Measurements from ENCODE around the gene CD79A.
"Not testable (repeated sequence)": the region's sequence is repeated elsewhere in the genome, so short reads cannot be mapped to it uniquely, and the experiment has no call there.

Gene CD79A

GRCh38 chr19:41871573-41872383 is 5.3 kb upstream of the CD79A start:
- no peaks in the 10 kb centered on the region for H3K27me3 Mint-ChIP-seq
- peak overlapping the region; percentile 58 for H3K4me3 Mint-ChIP-seq
- peak; percentile 71 for ATAC-seq
- H3K9me3 Mint-ChIP-seq = no peaks in the 10 kb centered on the region
- DNase-seq = peak; percentile 78
- H3K36me3 Mint-ChIP-seq (ENCODE audit: low read depth) = peaks cover 42% of the 10 kb centered on the region
- H3K27ac Mint-ChIP-seq = peak overlapping the region; percentile 87
- H3K4me1 Mint-ChIP-seq = peaks cover 97% of the 10 kb centered on the region

- ATAC-seq (no peak), DNase-seq (no peak)
- Mint-ChIP-seq H3K4me1 (peaks cover 98% of the 10 kb centered on the region), H3K27me3 (no peaks in the 10 kb centered on the region), H3K36me3 (ENCODE audit: low read depth) (peaks cover 42% of the 10 kb centered on the region), H3K9me3 (no peaks in the 10 kb centered on the region), H3K4me3 (peak overlapping the region; percentile 7), H3K27ac (peak overlapping the region; percentile 87)
Measured at GRCh38 chr19:41872384-41872774, 4.7 kb upstream of the CD79A start.

GRCh38 chr19:41872775-41873647 is 4.1 kb upstream of the CD79A start:
- H3K4me3 Mint-ChIP-seq = peak overlapping the region; percentile 7
- no peaks in the 10 kb centered on the region for H3K9me3 Mint-ChIP-seq
- DNase-seq (peak; percentile 79), ATAC-seq (no peak)
- H3K4me1 Mint-ChIP-seq = peaks cover 98% of the 10 kb centered on the region
- peak overlapping the region; percentile 87 for H3K27ac Mint-ChIP-seq
- H3K27me3 Mint-ChIP-seq = no peaks in the 10 kb centered on the region
- H3K36me3 Mint-ChIP-seq (ENCODE audit: low read depth) = peaks cover 37% of the 10 kb centered on the region

- Mint-ChIP-seq H3K27ac (peak overlapping the region; percentile 88), H3K36me3 (ENCODE audit: low read depth) (peaks cover 13% of the 10 kb centered on the region), H3K4me3 (peak overlapping the region; percentile 53), H3K4me1 (peaks cover 93% of the 10 kb centered on the region)
- H3K9me3 Mint-ChIP-seq, DNase-seq, H3K27me3 Mint-ChIP-seq, ATAC-seq: not testable (repeated sequence)
Measured at GRCh38 chr19:41875973-41876372, 1.1 kb upstream of the CD79A start.

DNA sequence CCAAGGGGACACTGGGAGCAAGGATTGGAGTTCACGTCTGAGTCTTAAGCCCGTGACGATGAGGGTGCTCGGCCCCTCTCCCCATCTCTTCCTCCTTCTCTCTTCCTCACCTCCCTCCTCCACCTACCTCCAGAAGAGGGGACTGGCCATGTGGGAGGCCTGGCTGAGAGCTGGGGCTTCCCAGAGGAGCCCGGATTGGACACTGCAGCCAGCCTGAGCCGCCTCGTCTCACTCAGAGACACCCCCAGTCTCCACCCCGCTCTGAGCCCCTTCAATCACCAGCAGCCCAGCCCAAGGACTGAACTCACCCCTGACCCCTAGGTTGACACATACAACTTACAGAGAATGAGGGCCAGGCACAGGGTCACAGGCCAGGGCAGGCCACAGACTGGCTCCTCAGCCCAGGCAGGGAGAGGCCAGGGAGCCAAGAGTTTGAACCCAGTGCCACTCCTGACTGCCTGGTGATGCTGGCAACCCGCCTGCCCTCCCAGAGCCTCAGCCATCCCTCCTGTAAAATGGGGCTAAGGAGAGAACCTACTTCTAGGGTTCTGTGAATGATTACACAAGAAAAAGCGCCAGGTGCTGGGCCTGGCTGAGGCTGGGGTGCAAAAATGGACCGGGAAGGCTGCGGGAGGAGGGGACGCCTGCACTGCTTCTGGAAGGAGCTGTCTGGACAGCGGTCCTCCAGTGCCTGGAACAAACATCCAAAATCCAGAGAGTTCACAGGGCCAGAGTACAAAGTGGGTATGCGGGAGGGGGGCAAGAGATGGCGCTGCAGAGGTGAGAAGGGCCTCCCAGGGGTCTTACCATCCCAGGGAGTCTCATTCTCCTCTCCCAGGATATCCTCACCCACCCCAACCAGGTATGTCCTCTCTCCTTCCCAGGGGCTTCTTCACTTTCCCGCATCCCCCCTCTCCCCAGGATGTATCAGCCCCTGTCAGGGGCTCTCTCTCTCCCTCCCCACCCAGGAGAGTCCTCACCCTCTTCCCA is 1.1 kb downstream of the CD79A start:
- Mint-ChIP-seq H3K36me3 (ENCODE audit: low read depth) (peaks cover 7% of the 10 kb centered on the region), H3K27me3 (no peaks in the 10 kb centered on the region), H3K4me3 (peak overlapping the region; percentile 76), H3K9me3 (no peaks in the 10 kb centered on the region), H3K4me1 (peaks cover 83% of the 10 kb centered on the region), H3K27ac (peak overlapping the region; percentile 76)
- ATAC-seq (peak; percentile 41), DNase-seq (no peak)

GRCh38 chr19:41879080-41879479 is 2.0 kb downstream of the CD79A start:
- Mint-ChIP-seq H3K9me3 (no peaks in the 10 kb centered on the region), H3K36me3 (ENCODE audit: low read depth) (peaks cover 7% of the 10 kb centered on the region), H3K27ac (no peak overlapping the region), H3K4me1 (peaks cover 75% of the 10 kb centered on the region), H3K27me3 (no peaks in the 10 kb centered on the region), H3K4me3 (peak overlapping the region; percentile 76)
- ATAC-seq (no peak), DNase-seq (no peak)

GRCh38 chr19:41879670-41880328 is 2.7 kb downstream of the CD79A start:
- H3K9me3 Mint-ChIP-seq = no peaks in the 10 kb centered on the region
- H3K36me3 Mint-ChIP-seq (ENCODE audit: low read depth) = peaks cover 9% of the 10 kb centered on the region
- H3K27ac Mint-ChIP-seq = peak overlapping the region; percentile 31
- no peaks in the 10 kb centered on the region for H3K27me3 Mint-ChIP-seq
- peaks cover 70% of the 10 kb centered on the region for H3K4me1 Mint-ChIP-seq
- H3K4me3 Mint-ChIP-seq = no peak overlapping the region
- ATAC-seq (no peak), DNase-seq (no peak)

DNA sequence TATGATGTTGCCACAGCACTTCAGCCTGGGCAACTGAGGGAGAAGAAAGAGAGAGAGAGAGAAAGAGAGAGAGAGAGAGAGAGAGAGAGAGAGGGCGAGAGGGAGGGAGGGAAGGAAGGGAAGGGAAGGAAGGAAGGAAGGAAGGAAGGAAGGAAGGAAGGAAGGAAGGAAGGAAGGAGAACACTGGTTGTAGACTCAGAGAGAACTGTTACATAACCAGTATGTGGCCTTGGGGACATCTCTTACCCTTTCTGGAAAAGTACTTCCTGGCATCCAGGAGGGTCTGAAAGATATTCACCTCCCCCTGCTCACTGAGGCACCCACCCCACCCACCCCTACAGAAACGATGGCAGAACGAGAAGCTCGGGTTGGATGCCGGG is 3.2 kb downstream of the CD79A start:
- Mint-ChIP-seq H3K9me3 (no peaks in the 10 kb centered on the region), H3K27me3 (no peaks in the 10 kb centered on the region), H3K36me3 (ENCODE audit: low read depth) (peaks cover 13% of the 10 kb centered on the region), H3K4me1 (peaks cover 69% of the 10 kb centered on the region), H3K27ac (peak overlapping the region; percentile 31), H3K4me3 (no peak overlapping the region)
- DNase-seq (no peak), ATAC-seq (no peak)

GRCh38 chr19:41882568-41883462 is 5.7 kb downstream of the CD79A start, which contains the start of gene ARHGEF1:
ARHGEF1 (plus strand) TSS chr19:41883184; CDS start chr19:41888083, 4,899 bp downstream.
- no peak for ATAC-seq
- Mint-ChIP-seq H3K27ac (peak within 1 kb of the TSS; percentile 93), H3K9me3 (no peaks in the 10 kb centered on the region), H3K4me1 (peaks cover 67% of the 10 kb centered on the region), H3K36me3 (ENCODE audit: low read depth) (peaks cover 26% of the 10 kb centered on the region), H3K4me3 (peak within 1 kb of the TSS; percentile 93), H3K27me3 (peaks cover 2% of the 10 kb centered on the region)
- DNase-seq = peak; percentile 69

GRCh38 chr19:41883463-41883820 is 6.4 kb downstream of the CD79A start:
- Mint-ChIP-seq H3K27ac (peak overlapping the region; percentile 92), H3K4me3 (peak overlapping the region; percentile 93), H3K36me3 (ENCODE audit: low read depth) (peaks cover 29% of the 10 kb centered on the region), H3K9me3 (no peaks in the 10 kb centered on the region), H3K4me1 (peaks cover 67% of the 10 kb centered on the region), H3K27me3 (peaks cover 2% of the 10 kb centered on the region)
- ATAC-seq (no peak), DNase-seq (no peak)

- peaks cover 34% of the 10 kb centered on the region for H3K36me3 Mint-ChIP-seq (ENCODE audit: low read depth)
- peak; percentile 93 for DNase-seq
- peaks cover 2% of the 10 kb centered on the region for H3K27me3 Mint-ChIP-seq
- peaks cover 67% of the 10 kb centered on the region for H3K4me1 Mint-ChIP-seq
- peak overlapping the region; percentile 92 for H3K27ac Mint-ChIP-seq
- ATAC-seq = peak; percentile 80
- H3K9me3 Mint-ChIP-seq = no peaks in the 10 kb centered on the region
- peak overlapping the region; percentile 93 for H3K4me3 Mint-ChIP-seq
Measured at GRCh38 chr19:41883821-41884733, 7.0 kb downstream of the CD79A start.

Measured in activated naive CD8-positive, alpha-beta T cell treated with anti-CD3 and anti-CD28 coated beads, Interleukin-2, amount 50 U/mL, for 24 hours (primary cell).